GM10248 (cell line): Measurements from ENCODE around the gene SLC35F3.

ENCODE experiments used
- CTCF ChIA-PET: fragments of 300-600 bp; sonication (Branson Sonifier 250); formaldehyde crosslinking; extraction: SDS; loops from one replicate; lab custom pipeline; 2021; ENCODE audit warnings: antibody characterized with exemption; lab: Yijun Ruan, JAX
- POLR2A ChIA-PET: fragments of 350-650 bp; sonication (Branson Sonifier 250); formaldehyde crosslinking; extraction: SDS; loops from one replicate; lab custom pipeline; 2020; ENCODE audit warnings: antibody characterized with exemption; lab: Yijun Ruan, JAX
- DNase-seq: peaks from one replicate; pipeline ENCODE4 v3.0.0; 2012; ENCODE audit errors: extremely low spot score
- TF ChIP-seq, protein P1 (sequence below): IDR thresholded peaks from 2 replicates; pipeline ENCODE4 v1.5.1; 2012; ENCODE audit warnings: mild to moderate bottlenecking, low read depth; ENCODE audit errors: extremely low read depth, missing control alignments, control extremely low read depth

SLC35F3 gene

DNA sequence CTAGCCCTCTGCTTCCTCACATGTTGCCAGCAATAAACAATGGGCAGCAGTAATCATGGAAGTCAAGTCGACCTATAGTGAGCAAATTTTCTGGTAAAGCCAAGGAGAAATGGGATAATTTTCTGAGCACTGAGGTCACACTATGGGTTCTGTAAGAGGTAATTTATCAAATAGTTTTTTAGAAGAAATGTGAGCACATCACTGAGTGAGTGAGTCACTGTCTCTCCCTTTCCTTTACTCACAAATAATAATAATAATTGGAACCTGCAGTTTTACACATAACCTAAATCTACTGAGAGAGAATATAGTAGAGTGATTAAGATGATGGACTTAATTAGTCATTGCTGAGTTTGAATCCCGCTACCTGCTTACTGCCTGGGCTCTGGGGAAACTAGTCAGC is 23.6 kb downstream of the SLC35F3 start:
- ChIA-PET POLR2A (no interaction called here), CTCF (no interaction called here)
- DNase-seq = no peak
- TF ChIP-seq, protein P1, sequence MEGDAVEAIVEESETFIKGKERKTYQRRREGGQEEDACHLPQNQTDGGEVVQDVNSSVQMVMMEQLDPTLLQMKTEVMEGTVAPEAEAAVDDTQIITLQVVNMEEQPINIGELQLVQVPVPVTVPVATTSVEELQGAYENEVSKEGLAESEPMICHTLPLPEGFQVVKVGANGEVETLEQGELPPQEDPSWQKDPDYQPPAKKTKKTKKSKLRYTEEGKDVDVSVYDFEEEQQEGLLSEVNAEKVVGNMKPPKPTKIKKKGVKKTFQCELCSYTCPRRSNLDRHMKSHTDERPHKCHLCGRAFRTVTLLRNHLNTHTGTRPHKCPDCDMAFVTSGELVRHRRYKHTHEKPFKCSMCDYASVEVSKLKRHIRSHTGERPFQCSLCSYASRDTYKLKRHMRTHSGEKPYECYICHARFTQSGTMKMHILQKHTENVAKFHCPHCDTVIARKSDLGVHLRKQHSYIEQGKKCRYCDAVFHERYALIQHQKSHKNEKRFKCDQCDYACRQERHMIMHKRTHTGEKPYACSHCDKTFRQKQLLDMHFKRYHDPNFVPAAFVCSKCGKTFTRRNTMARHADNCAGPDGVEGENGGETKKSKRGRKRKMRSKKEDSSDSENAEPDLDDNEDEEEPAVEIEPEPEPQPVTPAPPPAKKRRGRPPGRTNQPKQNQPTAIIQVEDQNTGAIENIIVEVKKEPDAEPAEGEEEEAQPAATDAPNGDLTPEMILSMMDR = no peak

DNA sequence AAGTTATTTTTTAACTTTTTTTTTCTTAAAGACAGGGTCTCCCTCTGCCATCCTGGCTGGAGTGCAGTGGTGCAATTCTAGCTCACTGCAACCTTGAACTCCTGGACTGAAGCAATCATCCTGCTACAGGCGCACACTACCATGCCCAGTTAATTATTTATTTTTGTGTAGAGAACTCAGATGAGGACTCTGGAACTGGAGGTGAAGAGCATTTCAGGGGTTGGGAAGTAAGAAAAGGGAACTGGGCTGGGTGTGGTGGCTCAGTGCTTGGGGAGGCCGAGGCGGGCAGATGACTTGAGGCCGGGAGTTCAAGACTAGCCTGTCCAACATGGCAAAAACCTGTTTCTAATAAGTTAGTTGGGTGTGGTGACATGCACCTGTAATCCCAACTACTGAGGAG is 28.9 kb downstream of the SLC35F3 start:
- TF ChIP-seq, protein P1 = no peak
- ChIA-PET POLR2A (no interaction called here), CTCF (no interaction called here)
- DNase-seq = no peak

DNA sequence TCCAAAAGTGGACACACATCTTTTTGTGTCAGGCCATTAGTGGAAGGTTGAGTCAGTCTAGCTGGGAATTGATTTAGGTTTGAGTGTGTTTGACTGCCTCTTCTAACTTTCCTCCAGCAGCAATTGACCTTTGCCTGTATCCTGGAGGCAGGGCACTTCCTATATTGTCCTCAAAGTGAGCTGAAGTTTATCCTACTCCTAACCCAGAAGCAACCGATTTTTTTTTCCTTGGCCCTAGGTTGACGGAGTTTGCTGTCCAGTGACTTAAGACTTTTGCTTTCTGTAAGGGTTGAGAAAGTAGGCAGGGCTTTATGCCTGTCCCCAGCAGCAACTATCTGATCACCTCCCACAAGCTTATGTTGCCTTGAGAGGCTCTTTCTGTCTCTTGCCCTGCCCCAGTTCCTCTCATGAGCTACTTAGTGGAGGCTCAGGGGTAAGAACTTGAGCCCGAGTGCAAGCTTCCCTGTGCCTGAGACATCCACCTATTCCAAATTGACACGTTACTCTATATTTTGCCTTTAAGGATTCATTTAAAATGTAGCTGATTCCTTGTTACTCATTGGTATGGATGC is 30.9 kb downstream of the SLC35F3 start:
- ChIA-PET POLR2A (no interaction called here), CTCF (interaction anchor here (0.8 to 1.4 kb wide), 3 partner anchors 14 to 495 kb away, joined by 3 to 4 read pairs (median 3); no protein-coding TSS in a partner anchor)
- DNase-seq = no peak
- TF ChIP-seq, protein P1 = no peak

DNA sequence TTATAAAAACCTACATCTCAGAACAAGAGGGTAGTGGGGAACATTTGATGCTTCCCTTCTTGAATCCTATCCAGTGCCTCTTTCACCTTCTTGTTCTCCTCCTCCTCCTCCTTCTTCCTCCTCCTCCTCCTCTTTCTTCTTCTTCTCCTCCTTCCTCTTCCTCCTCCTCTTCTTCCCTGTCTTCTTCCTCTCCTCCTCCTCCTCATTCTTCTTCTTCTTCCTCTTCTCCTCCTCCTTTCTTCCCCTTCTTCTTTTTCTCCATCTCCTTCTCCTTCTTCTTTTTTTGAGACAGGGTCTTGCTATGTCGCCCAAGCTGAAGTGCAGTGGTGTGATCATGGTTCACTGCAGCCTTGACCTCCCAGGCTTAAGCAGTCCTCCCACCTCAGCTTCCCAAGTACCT is 31.9 kb downstream of the SLC35F3 start:
- TF ChIP-seq, protein P1 = no peak
- CTCF ChIA-PET = no interaction called here
- DNase-seq = no peak
- POLR2A ChIA-PET = no interaction called here

DNA sequence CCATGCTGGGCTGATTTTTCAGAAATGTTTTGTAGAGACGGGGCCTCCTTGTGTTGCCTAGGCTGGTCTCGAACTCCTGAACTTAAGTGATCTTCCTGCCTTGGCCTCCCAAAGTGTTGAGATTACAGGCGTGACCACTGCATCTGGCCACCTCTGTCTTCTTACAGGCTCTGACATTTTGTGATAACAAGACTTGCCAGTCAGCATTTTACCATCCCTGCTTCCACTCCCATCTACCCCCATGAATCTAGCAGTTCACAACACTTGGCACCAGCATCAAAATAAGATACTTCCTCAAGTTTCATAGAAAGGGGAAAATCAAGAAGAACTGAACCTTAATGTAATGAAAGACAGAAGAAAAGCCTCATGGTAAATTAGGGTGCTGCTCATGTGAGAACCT is 32.4 kb downstream of the SLC35F3 start:
- ChIA-PET CTCF (no interaction called here), POLR2A (no interaction called here)
- TF ChIP-seq, protein P1 = no peak
- DNase-seq = no peak

DNA sequence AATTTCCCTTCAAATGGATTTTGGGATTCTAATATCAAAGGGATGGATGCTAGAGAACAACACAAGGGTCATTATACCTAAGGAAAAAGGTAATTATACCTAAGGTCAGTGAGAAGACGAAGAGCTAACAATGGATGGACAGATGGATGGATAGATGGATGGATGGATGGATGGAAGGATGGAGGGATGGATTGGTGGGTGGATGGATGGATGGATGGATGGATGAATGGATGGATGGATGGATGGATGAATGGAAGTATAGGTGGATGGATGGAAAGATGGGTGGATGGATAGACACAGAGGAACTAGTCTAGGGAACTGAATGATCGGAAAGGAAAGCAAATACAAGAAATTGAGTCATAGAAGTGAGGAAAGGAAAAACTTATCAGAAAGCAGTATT is 34.0 kb downstream of the SLC35F3 start:
- CTCF ChIA-PET = no interaction called here
- POLR2A ChIA-PET = no interaction called here
- DNase-seq = no peak
- TF ChIP-seq, protein P1 = no peak
